Keratinocyte (primary cell): Measurements from ENCODE around the gene POMC.

Source experiments
- CTCF ChIP-seq, 3 experiments: IDR thresholded peaks in 1 of 3; conservative IDR thresholded peaks in 1 of 3; optimal IDR thresholded peaks in 1 of 3; 2 replicates in 2 of 3; 3 replicates in 1 of 3; pipeline versions ENCODE3 to v1.5.1; 2011; ENCODE audit warnings: low read length in 3 of 3, mild to moderate bottlenecking in 3 of 3, moderate library complexity in 2 of 3, control low read depth in 1 of 3, inconsistent platforms in 1 of 3; ENCODE audit not compliant: insufficient read depth in 2 of 3; ENCODE audit errors: extremely low read depth in 1 of 3
- EZH2 ChIP-seq: IDR thresholded peaks from one replicate; pipeline ENCODE4 v1.6.1; 2012; ENCODE audit warnings: inconsistent platforms, mild to moderate bottlenecking, low read length, moderate library complexity

DNA sequence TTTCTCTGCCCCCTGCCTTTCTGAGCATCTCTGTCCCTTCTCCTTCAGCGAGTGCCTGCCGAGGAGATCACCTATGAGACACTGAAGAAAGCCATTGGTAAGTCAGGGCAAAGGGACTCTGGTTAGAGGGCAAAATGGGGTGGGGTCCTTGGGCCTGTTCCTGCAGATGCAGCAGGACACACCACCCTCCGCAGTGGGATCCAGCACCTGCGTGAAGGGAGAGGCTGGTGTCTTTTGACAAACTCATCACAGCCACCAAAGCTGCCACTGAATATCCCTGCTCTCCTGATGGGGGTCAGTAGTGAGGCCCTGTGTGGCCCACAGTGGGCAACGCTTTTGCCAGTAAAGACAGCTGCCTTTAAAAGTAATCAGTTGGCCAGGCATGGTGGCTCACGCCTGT lies 18.7 kb downstream of the POMC start:
- no peak for TF ChIP-seq CTCF (optimal IDR thresholded peaks at IDR 0.05 in 1 of 3, IDR thresholded peaks at IDR 0.05 in 1 of 3, conservative IDR thresholded peaks at IDR 0.05 in 1 of 3; ENCODE audit: extremely low read depth in 1 of 3, insufficient read depth in 2 of 3, low read length in 3 of 3)
- no peak for TF ChIP-seq EZH2
